Kidney (tissue), 14 donors: ENCODE measurements around the gene MED17. TPM values are rescaled to one million over a fixed set of nuclear protein-coding genes. Genes with fewer than 3 reads are reported as not detected.

ENCODE experiments used
- DNase-seq, 5 donors: peaks; one replicate each; pipeline ENCODE4 v3.0.0-alpha.2; 2013 to 2020
- FAIRE-seq: peaks from 2 replicates; lab custom pipeline; 2012; peaks lifted over from hg19 to GRCh38; lab: Jason Lieb, UNC
- H3K27ac ChIP-seq, 2 donors: one replicate each; pipeline ENCODE4 v1.7.0; 2013; ENCODE audit warnings: low read depth in 2 of 2, low read length in 2 of 2, inconsistent platforms in 1 of 2
- H3K27me3 ChIP-seq: one replicate; pipeline ENCODE4 v1.7.1; 2013; ENCODE audit warnings: low read length, inconsistent platforms; ENCODE audit not compliant: control insufficient read depth, insufficient read depth
- H3K36me3 ChIP-seq, 3 donors: one replicate each; pipeline versions ENCODE4 v1.7.0 to v1.7.1; 2013; ENCODE audit warnings: low read length in 3 of 3, control low read depth in 1 of 3, inconsistent platforms in 1 of 3; ENCODE audit not compliant: insufficient read depth in 3 of 3, control insufficient read depth in 2 of 3
- H3K4me1 ChIP-seq, 3 donors: one replicate each; pipeline versions ENCODE4 v1.7.0 to v1.7.1; 2013; ENCODE audit warnings: low read length in 3 of 3, inconsistent platforms in 1 of 3, low read depth in 1 of 3; ENCODE audit not compliant: control insufficient read depth in 2 of 3, insufficient read depth in 2 of 3
- H3K4me3 ChIP-seq, 3 donors: one replicate each; pipeline versions ENCODE4 v1.7.0 to v1.8.1; 2013; ENCODE audit warnings: low read length in 3 of 3, control low read depth in 1 of 3, inconsistent platforms in 1 of 3
- H3K9ac ChIP-seq, 3 donors: one replicate each; pipeline versions ENCODE4 v1.7.0 to v1.7.1; 2013; ENCODE audit warnings: low read length in 3 of 3, control low read depth in 1 of 3, inconsistent platforms in 1 of 3
- H3K9me3 ChIP-seq, 3 donors: one replicate each; pipeline versions ENCODE4 v1.7.0 to v1.7.1; 2013; ENCODE audit warnings: low read length in 3 of 3, control low read depth in 1 of 3, inconsistent platforms in 1 of 3; ENCODE audit not compliant: control insufficient read depth in 2 of 3, insufficient read depth in 1 of 3
- intact Hi-C: fragments of 100-400 bp; cut with DNase I; formaldehyde crosslinking; loops from one replicate; pipeline ENCODE4 v1.11.1; 2022
- polyA plus RNA-seq: library from polyadenylated mRNA; stranded (reverse); fragments of 350-450 nt; fragmentation: Illumina TruSeq; extraction: RNeasy Lipid Tissue Mini Kit (QIAGEN cat#74804); gene quantifications from one replicate; pipeline ENCODE4 v1.2.3, GENCODE V29; 2014; ENCODE audit warnings: low read depth, low replicate concordance; ENCODE audit not compliant: insufficient read depth
- total RNA-seq: library from RNA; stranded (reverse); fragmentation: NEBNext Ultra II Directional; extraction: Animal tissue kit (Norgen Biotek cat#: 25700); gene quantifications from one replicate; pipeline ENCODE4 v1.2.1, GENCODE V29; 2021
- TF ChIP-seq, protein P1 (sequence below): IDR thresholded peaks from 3 replicates; pipeline ENCODE4 v1.5.1; 2012; ENCODE audit warnings: mild to moderate bottlenecking, moderate library complexity, borderline replicate concordance; ENCODE audit not compliant: insufficient read depth; ENCODE audit errors: extremely low read depth
- donor health status: control.
- donor health status: control.
- donor health status: control.
- donor health status: control.
- donor health status: control.
- donor health status: DM: yes; HTN: yes; CAD: no.
- donor health status: Normal renal cell carcinoma (clear cell type).

MED17 gene
- total and polyA plus RNA-seq, 2 donors from 2014 or later: 11.7 to 35.4 TPM

DNA sequence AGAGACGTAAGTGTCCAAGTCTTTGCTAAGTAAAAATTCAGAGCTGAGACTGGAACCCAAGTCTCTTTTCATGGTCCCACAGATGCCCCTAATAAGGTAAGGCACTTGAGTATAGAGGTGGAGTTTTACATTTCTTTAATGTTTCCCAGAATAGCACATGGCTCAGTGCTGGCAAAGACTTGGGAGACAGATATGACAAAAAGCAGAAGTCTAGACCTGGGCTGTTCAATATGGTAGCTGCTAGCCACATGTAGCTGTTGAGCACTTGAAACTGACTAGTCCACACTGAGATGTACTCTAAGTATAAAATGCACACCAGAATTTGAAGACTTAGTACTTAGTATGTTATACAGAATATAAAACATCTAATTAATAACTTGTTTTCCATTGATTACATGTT, 48.7 kb downstream of the MED17 start:
- no peaks in the 10 kb centered on the region for H3K4me1 ChIP-seq
- no peak for FAIRE-seq
- H3K9me3 ChIP-seq: no peaks in the 10 kb centered on the region
- no peak overlapping the region for H3K27ac ChIP-seq
- H3K36me3 ChIP-seq: no peaks in the 10 kb centered on the region
- no peak overlapping the region for H3K9ac ChIP-seq
- TF ChIP-seq, protein P1, sequence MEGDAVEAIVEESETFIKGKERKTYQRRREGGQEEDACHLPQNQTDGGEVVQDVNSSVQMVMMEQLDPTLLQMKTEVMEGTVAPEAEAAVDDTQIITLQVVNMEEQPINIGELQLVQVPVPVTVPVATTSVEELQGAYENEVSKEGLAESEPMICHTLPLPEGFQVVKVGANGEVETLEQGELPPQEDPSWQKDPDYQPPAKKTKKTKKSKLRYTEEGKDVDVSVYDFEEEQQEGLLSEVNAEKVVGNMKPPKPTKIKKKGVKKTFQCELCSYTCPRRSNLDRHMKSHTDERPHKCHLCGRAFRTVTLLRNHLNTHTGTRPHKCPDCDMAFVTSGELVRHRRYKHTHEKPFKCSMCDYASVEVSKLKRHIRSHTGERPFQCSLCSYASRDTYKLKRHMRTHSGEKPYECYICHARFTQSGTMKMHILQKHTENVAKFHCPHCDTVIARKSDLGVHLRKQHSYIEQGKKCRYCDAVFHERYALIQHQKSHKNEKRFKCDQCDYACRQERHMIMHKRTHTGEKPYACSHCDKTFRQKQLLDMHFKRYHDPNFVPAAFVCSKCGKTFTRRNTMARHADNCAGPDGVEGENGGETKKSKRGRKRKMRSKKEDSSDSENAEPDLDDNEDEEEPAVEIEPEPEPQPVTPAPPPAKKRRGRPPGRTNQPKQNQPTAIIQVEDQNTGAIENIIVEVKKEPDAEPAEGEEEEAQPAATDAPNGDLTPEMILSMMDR: no peak
- no peak for DNase-seq
- H3K4me3 ChIP-seq: no peak overlapping the region
- intact Hi-C loops: no loop called here
- no peaks in the 10 kb centered on the region for H3K27me3 ChIP-seq

DNA sequence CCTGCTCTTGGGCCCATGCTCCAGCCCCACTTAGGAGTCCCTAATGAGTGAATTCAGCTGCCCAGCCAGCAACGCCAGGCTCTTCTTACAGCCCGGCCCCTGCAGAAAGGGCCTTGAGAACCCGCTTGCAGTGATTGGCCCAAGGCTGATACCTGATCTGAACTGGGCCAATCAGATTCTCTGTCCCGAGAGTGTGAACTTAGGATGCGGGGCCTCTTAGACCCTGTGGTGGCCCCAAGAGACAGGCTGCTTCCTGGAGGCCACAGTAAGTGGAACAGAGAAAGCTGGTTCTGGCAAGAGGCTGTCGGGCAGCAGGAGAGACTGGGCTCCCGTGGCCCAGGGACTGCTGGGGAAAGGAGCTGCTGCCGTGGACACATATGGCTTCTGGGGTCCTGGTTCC, 54.9 kb downstream of the MED17 start:
- intact Hi-C loops: no loop called here
- Histone ChIP-seq H3K4me1 (no peaks in the 10 kb centered on the region), H3K27me3 (no peaks in the 10 kb centered on the region), H3K9me3 (no peaks in the 10 kb centered on the region), H3K36me3 (no peaks in the 10 kb centered on the region), H3K4me3 (no peak overlapping the region), H3K9ac (no peak overlapping the region), H3K27ac (no peak overlapping the region)
- no peak for DNase-seq
- FAIRE-seq: no peak
- TF ChIP-seq, protein P1: no peak

DNA sequence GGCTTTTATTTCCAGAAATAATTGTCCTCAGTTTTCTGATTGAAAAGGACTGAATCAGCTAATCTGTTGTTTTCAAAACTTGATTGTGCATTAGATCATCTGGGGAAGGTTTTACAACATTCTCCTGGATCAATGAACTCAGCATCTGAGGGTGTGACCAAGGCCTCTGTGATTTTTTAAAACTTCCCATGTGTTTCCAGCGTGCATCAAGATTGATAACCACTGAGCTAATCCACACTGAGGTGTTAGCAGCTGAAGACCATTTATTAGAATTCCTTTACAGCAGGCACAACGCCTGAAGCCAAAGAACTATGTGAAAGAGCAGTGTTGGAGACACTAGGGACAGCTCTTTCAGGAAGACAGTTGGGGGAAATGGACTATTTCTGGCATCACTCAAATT, 56.1 kb downstream of the MED17 start:
- Histone ChIP-seq H3K4me3 (no peak overlapping the region), H3K27ac (no peak overlapping the region), H3K27me3 (no peaks in the 10 kb centered on the region), H3K4me1 (no peaks in the 10 kb centered on the region), H3K36me3 (no peaks in the 10 kb centered on the region), H3K9ac (no peak overlapping the region), H3K9me3 (no peaks in the 10 kb centered on the region)
- intact Hi-C loops: no loop called here
- TF ChIP-seq, protein P1: no peak
- FAIRE-seq (no peak), DNase-seq (no peak)

DNA sequence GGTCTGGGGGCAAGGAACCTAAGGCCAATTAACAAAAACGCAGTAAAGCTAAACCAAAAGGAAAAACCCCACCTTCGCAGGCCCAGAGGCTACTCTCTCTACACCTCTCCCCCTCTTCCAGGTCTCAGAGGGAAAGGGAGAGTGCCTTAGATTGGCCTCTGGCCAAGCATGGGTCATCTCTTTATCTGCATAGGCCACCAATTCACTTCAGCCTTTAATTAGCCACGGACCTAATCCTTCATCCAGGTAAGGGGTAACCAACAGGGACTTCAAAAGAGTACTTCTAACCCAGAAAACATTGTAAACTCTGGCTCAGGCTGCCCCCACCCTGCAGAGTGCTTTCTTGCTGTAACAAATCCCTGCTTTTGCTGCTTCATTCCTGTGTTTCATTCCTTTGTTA, 56.9 kb downstream of the MED17 start:
- Histone ChIP-seq H3K36me3 (no peaks in the 10 kb centered on the region), H3K9ac (no peak overlapping the region), H3K4me1 (no peaks in the 10 kb centered on the region), H3K9me3 (no peaks in the 10 kb centered on the region), H3K27me3 (no peaks in the 10 kb centered on the region), H3K27ac (no peak overlapping the region), H3K4me3 (no peak overlapping the region)
- no peak for FAIRE-seq
- TF ChIP-seq, protein P1: no peak
- DNase-seq: no peak
- intact Hi-C loops: no loop called here
